DOHH2 (cell line): Measurements from ENCODE around the gene ZNF282.

Experiments used
- EZH2phosphoT487 ChIP-seq: fragments of 200-600 bp; sonication (generic); IDR thresholded peaks from 2 replicates; pipeline ENCODE4 v1.6.1; 2017; ENCODE audit warnings: borderline replicate concordance, mild to moderate bottlenecking, antibody characterized with exemption, low read length, moderate library complexity, mixed read lengths
- TF ChIP-seq, protein P1 (sequence below): fragments of 200-600 bp; sonication (generic); IDR thresholded peaks from one replicate; pipeline ENCODE4 v1.5.1; 2014; ENCODE audit warnings: antibody characterized with exemption, mild to moderate bottlenecking, low read depth, low read length; ENCODE audit not compliant: poor library complexity, severe bottlenecking

GRCh38 chr7:149237502-149237901, 42.2 kb downstream of the ZNF282 start:
- TF ChIP-seq, protein P1, sequence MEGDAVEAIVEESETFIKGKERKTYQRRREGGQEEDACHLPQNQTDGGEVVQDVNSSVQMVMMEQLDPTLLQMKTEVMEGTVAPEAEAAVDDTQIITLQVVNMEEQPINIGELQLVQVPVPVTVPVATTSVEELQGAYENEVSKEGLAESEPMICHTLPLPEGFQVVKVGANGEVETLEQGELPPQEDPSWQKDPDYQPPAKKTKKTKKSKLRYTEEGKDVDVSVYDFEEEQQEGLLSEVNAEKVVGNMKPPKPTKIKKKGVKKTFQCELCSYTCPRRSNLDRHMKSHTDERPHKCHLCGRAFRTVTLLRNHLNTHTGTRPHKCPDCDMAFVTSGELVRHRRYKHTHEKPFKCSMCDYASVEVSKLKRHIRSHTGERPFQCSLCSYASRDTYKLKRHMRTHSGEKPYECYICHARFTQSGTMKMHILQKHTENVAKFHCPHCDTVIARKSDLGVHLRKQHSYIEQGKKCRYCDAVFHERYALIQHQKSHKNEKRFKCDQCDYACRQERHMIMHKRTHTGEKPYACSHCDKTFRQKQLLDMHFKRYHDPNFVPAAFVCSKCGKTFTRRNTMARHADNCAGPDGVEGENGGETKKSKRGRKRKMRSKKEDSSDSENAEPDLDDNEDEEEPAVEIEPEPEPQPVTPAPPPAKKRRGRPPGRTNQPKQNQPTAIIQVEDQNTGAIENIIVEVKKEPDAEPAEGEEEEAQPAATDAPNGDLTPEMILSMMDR, result no peak
- TF ChIP-seq EZH2phosphoT487, result no peak
